K562 (cell line): ENCODE data around the gene GCN1. TPM values are rescaled to one million over a fixed set of nuclear protein-coding genes. Genes with fewer than 3 reads are reported as not detected.

Experiments used
- ATAC-seq: fragments of 200-7000 bp; cut with Tn5 transposase; 3 replicates; pipeline ENCODE4 v1.9.1; 2020; ENCODE audit warnings: moderate library complexity
- BruUV-seq: library from RNA; stranded (reverse); fragments of 400-500 nt; replicated peaks from 2 replicates; lab custom pipeline; 2021; lab: Mats Ljungman, UMichigan
- CTCF ChIA-PET: fragments of 300-600 bp; formaldehyde crosslinking; extraction: SDS; loops from one replicate; lab custom pipeline; 2021; ENCODE audit warnings: low intra/inter-chr PET ratio; lab: Yijun Ruan, JAX
- POLR2A ChIA-PET: fragments of 300-600, 350-650 bp; sonication (Branson Sonifier 250); formaldehyde crosslinking; extraction: SDS; loops from one replicate; lab custom pipeline; 2021; ENCODE audit warnings: antibody characterized with exemption, inconsistent platforms; lab: Yijun Ruan, JAX
- DNase-seq, 4 experiments: peaks; one replicate each; pipeline versions ENCODE4 v3.0.0 to v3.0.0-alpha.2; 2011 to 2018; ENCODE audit warnings: low spot score in 3 of 4, mixed read lengths in 3 of 4; ENCODE audit errors: extremely low read depth in 1 of 4
- FAIRE-seq: peaks from 2 replicates; lab custom pipeline; 2011; peaks lifted over from hg19 to GRCh38; lab: Jason Lieb, UNC
- H2AFZ ChIP-seq: 2 replicates; pipeline ENCODE4 v1.6.0; 2011; ENCODE audit warnings: low read depth, low read length, control low read depth, inconsistent platforms
- H3K27ac ChIP-seq: fragments of 200-600 bp; 3 replicates; pipeline ENCODE4 v1.8.0; 2011; ENCODE audit warnings: low read depth, mild to moderate bottlenecking, control low read depth, inconsistent platforms, low read length, moderate library complexity, mixed read lengths; ENCODE audit errors: extremely low read depth
- H3K27me3 ChIP-seq, 2 experiments: fragments of 300-600 bp in 1 of 2; 2 replicates in 1 of 2; 3 replicates in 1 of 2; pipeline versions ENCODE4 v1.6.0 to v1.8.0; 2011; ENCODE audit warnings: inconsistent platforms in 2 of 2, low read length in 2 of 2, mild to moderate bottlenecking in 1 of 2, mixed read lengths in 1 of 2, moderate library complexity in 1 of 2; ENCODE audit not compliant: control insufficient read depth in 2 of 2, insufficient read depth in 2 of 2
- H3K36me3 ChIP-seq: fragments of 300-600 bp; 3 replicates; pipeline ENCODE4 v1.8.0; 2011; ENCODE audit warnings: mild to moderate bottlenecking, low read length, inconsistent platforms; ENCODE audit not compliant: control insufficient read depth, insufficient read depth
- H3K4me1 ChIP-seq, 2 experiments: fragments of 200-600 bp in 1 of 2; replicated peaks in 1 of 2; 2 replicates in 1 of 2; 3 replicates in 1 of 2; pipeline versions ENCODE4 v1.5.1 to v1.8.0; 2011; ENCODE audit warnings: inconsistent platforms in 2 of 2, low read length in 2 of 2, mild to moderate bottlenecking in 1 of 2, mixed read lengths in 1 of 2, moderate library complexity in 1 of 2; ENCODE audit not compliant: control insufficient read depth in 2 of 2, insufficient read depth in 2 of 2
- H3K4me2 ChIP-seq: 2 replicates; pipeline ENCODE4 v1.6.1; 2011; ENCODE audit warnings: low read length, control low read depth, inconsistent platforms, mixed read lengths; ENCODE audit not compliant: insufficient read depth
- H3K4me3 ChIP-seq: fragments of 200-600 bp; sonication (generic), shearing (Covaris generic); 2 replicates; pipeline ENCODE4 v1.5.1; 2016; ENCODE audit warnings: control low read depth, inconsistent platforms
- H3K79me2 ChIP-seq: fragments of 200-600 bp; 3 replicates; pipeline ENCODE4 v1.8.0; 2011; ENCODE audit warnings: low read length, inconsistent platforms; ENCODE audit not compliant: control insufficient read depth, insufficient read depth
- H3K9ac ChIP-seq, 2 experiments: 2 replicates each; pipeline versions ENCODE4 v1.6.0 to v1.6.1; 2011; ENCODE audit warnings: low read depth in 2 of 2, low read length in 2 of 2, control low read depth in 1 of 2, inconsistent platforms in 1 of 2, mild to moderate bottlenecking in 1 of 2, mixed read lengths in 1 of 2; ENCODE audit not compliant: insufficient read depth in 1 of 2
- H3K9me1 ChIP-seq: one replicate; pipeline ENCODE4 v1.6.0; 2011; ENCODE audit warnings: inconsistent platforms, mild to moderate bottlenecking, low read length, moderate library complexity; ENCODE audit not compliant: control insufficient read depth, insufficient read depth
- H3K9me3 ChIP-seq: replicated peaks from 2 replicates; pipeline ENCODE4 v1.5.1; 2011; ENCODE audit warnings: low read depth, low read length, inconsistent platforms; ENCODE audit not compliant: control insufficient read depth, insufficient read depth
- H4K20me1 ChIP-seq: replicated peaks from 2 replicates; pipeline ENCODE4 v1.6.1; 2011; ENCODE audit warnings: low read length, inconsistent platforms, mixed read lengths; ENCODE audit not compliant: control insufficient read depth, insufficient read depth
- CBX2 ChIP-seq: fragments of 200-600 bp; sonication (generic); IDR thresholded peaks from one replicate; pipeline ENCODE4 v1.6.1; 2012; ENCODE audit warnings: mild to moderate bottlenecking, low read length, inconsistent platforms; ENCODE audit not compliant: insufficient read depth, poor library complexity, severe bottlenecking
- CHD1 ChIP-seq: fragments of 200-600 bp; sonication (generic); IDR thresholded peaks from one replicate; pipeline ENCODE4 v1.6.1; 2012; ENCODE audit warnings: mild to moderate bottlenecking, moderate library complexity, low read length, inconsistent platforms
- DACH1 ChIP-seq: fragments of 450-650 bp; IDR thresholded peaks from 2 replicates; pipeline ENCODE4 v1.6.1; 2018; ENCODE audit not compliant: partially characterized antibody
- EGR1 ChIP-seq: fragments of 450-650 bp; conservative IDR thresholded peaks from 2 replicates; pipeline ENCODE4 v1.6.1; 2017; ENCODE audit warnings: mild to moderate bottlenecking
- ERF ChIP-seq: fragments of 450-650 bp; formaldehyde crosslinking; IDR thresholded peaks from 2 replicates; pipeline ENCODE4 v1.4.0; 2020; ENCODE audit warnings: mild to moderate bottlenecking, mixed read lengths
- ESRRA ChIP-seq: fragments of 450-650 bp; IDR thresholded peaks from 2 replicates; pipeline ENCODE4 v1.6.1; 2014; ENCODE audit warnings: low read depth, mild to moderate bottlenecking, moderate library complexity, borderline replicate concordance
- HNRNPLL ChIP-seq: fragments of 200-400 bp; formaldehyde crosslinking; IDR thresholded peaks from 2 replicates; pipeline ENCODE4 v1.6.1; 2017; ENCODE audit warnings: low read length, low read depth, mild to moderate bottlenecking; ENCODE audit not compliant: poor library complexity, severe bottlenecking
- LCOR ChIP-seq: sonication (generic); formaldehyde crosslinking; IDR thresholded peaks from 2 replicates; pipeline ENCODE4 v1.8.0; 2022; ENCODE audit warnings: mild to moderate bottlenecking, missing genetic modification reagents
- MAZ ChIP-seq, 2 experiments: fragments of 450-650 bp in 1 of 2; sonication (generic) in 1 of 2; formaldehyde crosslinking; IDR thresholded peaks in 1 of 2; conservative IDR thresholded peaks in 1 of 2; 2 replicates each; pipeline versions ENCODE4 v1.4.0 to v1.5.0; 2020; ENCODE audit warnings: mild to moderate bottlenecking in 1 of 2, missing genetic modification reagents in 1 of 2
- NFYB ChIP-seq: IDR thresholded peaks from 2 replicates; pipeline ENCODE4 v1.6.1; 2011; ENCODE audit warnings: mild to moderate bottlenecking, moderate library complexity; ENCODE audit not compliant: insufficient read length; ENCODE audit errors: extremely low read depth
- TAF15 ChIP-seq: fragments of 200-400 bp; formaldehyde crosslinking; IDR thresholded peaks from 2 replicates; pipeline ENCODE4 v1.6.1; 2017; ENCODE audit warnings: mild to moderate bottlenecking, low read depth, low read length, moderate library complexity
- ZEB2 ChIP-seq: fragments of 450-650 bp; IDR thresholded peaks from 2 replicates; pipeline ENCODE4 v1.6.1; 2016
- ZNF12 ChIP-seq: sonication (generic); formaldehyde crosslinking; IDR thresholded peaks from 2 replicates; pipeline ENCODE4 v1.4.0; 2020; ENCODE audit warnings: mild to moderate bottlenecking, missing genetic modification reagents
- WGBS: fragments of 100-300 bp; shearing (Covaris generic); methylation state at CpG from one replicate; pipeline ENCODE4 v1.1.6; 2016; ENCODE audit warnings: low coverage, mixed read lengths; ENCODE audit not compliant: insufficient coverage; ENCODE audit errors: missing lambda C conversion rate; 5-methylcytosine and 5-hydroxymethylcytosine counted together
- in situ Hi-C: fragments of 300-500 bp; cut with MboI; formaldehyde crosslinking; loops from 4 replicates; pipeline ENCODE4 v1.15.0; 2018; ENCODE audit warnings: inconsistent platforms, mixed read lengths
- intact Hi-C: fragments of 100-400 bp; cut with micrococcal nuclease; formaldehyde crosslinking; loops from 2 replicates; pipeline ENCODE4 v1.14.2; 2022
- polyA plus RNA-seq, 8 experiments: library from polyadenylated mRNA; depleted of rRNA in 4 of 8; stranded (reverse) in 5 of 8; unstranded in 3 of 8; fragments of >200 nt; fragmentation: Nextera tagmentation in 2 of 8; fragmentation: Illumina TruSeq in 1 of 8; extraction: Ambion mirVana in 2 of 8; extraction: Trizol in 1 of 8; gene quantifications; 2 replicates each; pipeline versions ENCODE4 v1.2.1 to v1.2.3, GENCODE V29; 2011 to 2014; ENCODE audit warnings: inconsistent platforms in 1 of 8, missing spikeins in 1 of 8
- total RNA-seq, 7 experiments: library from RNA; depleted of rRNA in 6 of 7; stranded (reverse); fragments of >200 nt in 6 of 7; fragmentation: Illumina TruSeq in 2 of 7; extraction: Trizol in 2 of 7; gene quantifications; 2 replicates each; pipeline versions ENCODE4 v1.2.1 to v1.2.3, GENCODE V29; 2011 to 2021; ENCODE audit warnings: low replicate concordance in 1 of 7
- TF ChIP-seq, protein P1 (sequence below): fragments of 200-800 bp; sonication (Bioruptor generic); IDR thresholded peaks from 2 replicates; pipeline ENCODE4 v1.6.1; 2017; ENCODE audit warnings: missing genetic modification characterization, missing compliant biosample characterization
- TF ChIP-seq, protein P2 (sequence below): fragments of 250-450 bp; sonication (Bioruptor Pico); IDR thresholded peaks from 2 replicates; pipeline ENCODE4 v1.5.0; 2021
- TF ChIP-seq, protein P3 (sequence below): fragments of 450-650 bp; IDR thresholded peaks from 2 replicates; pipeline ENCODE4 v1.7.1; 2018; ENCODE audit warnings: mild to moderate bottlenecking, low read depth; ENCODE audit not compliant: partially characterized antibody
- TF ChIP-seq, protein P4 (sequence below): sonication (generic); formaldehyde crosslinking; IDR thresholded peaks from 2 replicates; pipeline ENCODE4 v1.8.1; 2023; ENCODE audit warnings: mild to moderate bottlenecking, missing genetic modification reagents

GCN1 gene
- total and polyA plus RNA-seq, 9 of the 15 experiments (the other 6 are each of a cell fraction or from before 2014, with no cell fraction given), result 11.9 to 190 (median 51.7) TPM

GRCh38 chr12:120141336-120141735 lies 53.2 kb downstream of the GCN1 start:
- POLR2A ChIA-PET, result interaction anchor here (1.0 kb wide), 1 partner anchor 9 kb away, joined by 3 read pairs; no protein-coding TSS in a partner anchor
- H3K27ac ChIP-seq, result no peak overlapping the region
- CTCF ChIA-PET, result no interaction called here
- TF ChIP-seq EGR1 (no peak), ZNF12 (CRISPR knock-in tag) (no peak), ZEB2 (no peak), ERF (CRISPR knock-in tag) (no peak), HNRNPLL (no peak), ESRRA (no peak), DACH1 (no peak), TAF15 (no peak), CHD1 (no peak), MAZ (CRISPR knock-in tag; conservative IDR thresholded peaks at IDR 0.05 in 1 of 2, IDR thresholded peaks at IDR 0.05 in 1 of 2) (no peak), CBX2 (no peak), NFYB (no peak), LCOR (CRISPR knock-in tag) (no peak)
- TF ChIP-seq, protein P1, sequence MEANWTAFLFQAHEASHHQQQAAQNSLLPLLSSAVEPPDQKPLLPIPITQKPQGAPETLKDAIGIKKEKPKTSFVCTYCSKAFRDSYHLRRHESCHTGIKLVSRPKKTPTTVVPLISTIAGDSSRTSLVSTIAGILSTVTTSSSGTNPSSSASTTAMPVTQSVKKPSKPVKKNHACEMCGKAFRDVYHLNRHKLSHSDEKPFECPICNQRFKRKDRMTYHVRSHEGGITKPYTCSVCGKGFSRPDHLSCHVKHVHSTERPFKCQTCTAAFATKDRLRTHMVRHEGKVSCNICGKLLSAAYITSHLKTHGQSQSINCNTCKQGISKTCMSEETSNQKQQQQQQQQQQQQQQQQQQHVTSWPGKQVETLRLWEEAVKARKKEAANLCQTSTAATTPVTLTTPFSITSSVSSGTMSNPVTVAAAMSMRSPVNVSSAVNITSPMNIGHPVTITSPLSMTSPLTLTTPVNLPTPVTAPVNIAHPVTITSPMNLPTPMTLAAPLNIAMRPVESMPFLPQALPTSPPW (CRISPR knock-in tag), result no peak
- TF ChIP-seq, protein P2, sequence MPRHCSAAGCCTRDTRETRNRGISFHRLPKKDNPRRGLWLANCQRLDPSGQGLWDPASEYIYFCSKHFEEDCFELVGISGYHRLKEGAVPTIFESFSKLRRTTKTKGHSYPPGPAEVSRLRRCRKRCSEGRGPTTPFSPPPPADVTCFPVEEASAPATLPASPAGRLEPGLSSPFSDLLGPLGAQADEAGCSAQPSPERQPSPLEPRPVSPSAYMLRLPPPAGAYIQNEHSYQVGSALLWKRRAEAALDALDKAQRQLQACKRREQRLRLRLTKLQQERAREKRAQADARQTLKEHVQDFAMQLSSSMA (CRISPR knock-in tag), result no peak
- TF ChIP-seq, protein P3, sequence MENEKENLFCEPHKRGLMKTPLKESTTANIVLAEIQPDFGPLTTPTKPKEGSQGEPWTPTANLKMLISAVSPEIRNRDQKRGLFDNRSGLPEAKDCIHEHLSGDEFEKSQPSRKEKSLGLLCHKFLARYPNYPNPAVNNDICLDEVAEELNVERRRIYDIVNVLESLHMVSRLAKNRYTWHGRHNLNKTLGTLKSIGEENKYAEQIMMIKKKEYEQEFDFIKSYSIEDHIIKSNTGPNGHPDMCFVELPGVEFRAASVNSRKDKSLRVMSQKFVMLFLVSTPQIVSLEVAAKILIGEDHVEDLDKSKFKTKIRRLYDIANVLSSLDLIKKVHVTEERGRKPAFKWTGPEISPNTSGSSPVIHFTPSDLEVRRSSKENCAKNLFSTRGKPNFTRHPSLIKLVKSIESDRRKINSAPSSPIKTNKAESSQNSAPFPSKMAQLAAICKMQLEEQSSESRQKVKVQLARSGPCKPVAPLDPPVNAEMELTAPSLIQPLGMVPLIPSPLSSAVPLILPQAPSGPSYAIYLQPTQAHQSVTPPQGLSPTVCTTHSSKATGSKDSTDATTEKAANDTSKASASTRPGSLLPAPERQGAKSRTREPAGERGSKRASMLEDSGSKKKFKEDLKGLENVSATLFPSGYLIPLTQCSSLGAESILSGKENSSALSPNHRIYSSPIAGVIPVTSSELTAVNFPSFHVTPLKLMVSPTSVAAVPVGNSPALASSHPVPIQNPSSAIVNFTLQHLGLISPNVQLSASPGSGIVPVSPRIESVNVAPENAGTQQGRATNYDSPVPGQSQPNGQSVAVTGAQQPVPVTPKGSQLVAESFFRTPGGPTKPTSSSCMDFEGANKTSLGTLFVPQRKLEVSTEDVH, result no peak
- TF ChIP-seq, protein P4, sequence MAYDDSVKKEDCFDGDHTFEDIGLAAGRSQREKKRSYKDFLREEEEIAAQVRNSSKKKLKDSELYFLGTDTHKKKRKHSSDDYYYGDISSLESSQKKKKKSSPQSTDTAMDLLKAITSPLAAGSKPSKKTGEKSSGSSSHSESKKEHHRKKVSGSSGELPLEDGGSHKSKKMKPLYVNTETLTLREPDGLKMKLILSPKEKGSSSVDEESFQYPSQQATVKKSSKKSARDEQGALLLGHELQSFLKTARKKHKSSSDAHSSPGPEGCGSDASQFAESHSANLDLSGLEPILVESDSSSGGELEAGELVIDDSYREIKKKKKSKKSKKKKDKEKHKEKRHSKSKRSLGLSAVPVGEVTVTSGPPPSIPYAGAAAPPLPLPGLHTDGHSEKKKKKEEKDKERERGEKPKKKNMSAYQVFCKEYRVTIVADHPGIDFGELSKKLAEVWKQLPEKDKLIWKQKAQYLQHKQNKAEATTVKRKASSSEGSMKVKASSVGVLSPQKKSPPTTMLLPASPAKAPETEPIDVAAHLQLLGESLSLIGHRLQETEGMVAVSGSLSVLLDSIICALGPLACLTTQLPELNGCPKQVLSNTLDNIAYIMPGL (CRISPR knock-in tag), result no peak

More at GRCh38 chr12:120141336-120141735, 53.2 kb downstream of the GCN1 start:
- in situ Hi-C loops, result loop anchor here (5.0 kb wide), 1 partner anchor 46 kb away; no protein-coding TSS in a partner anchor
- Histone ChIP-seq H3K27me3 (no peaks in the 10 kb centered on the region), H3K4me2 (no peak overlapping the region), H3K79me2 (no peaks in the 10 kb centered on the region), H3K4me1 (no peaks in the 10 kb centered on the region), H4K20me1 (no peaks in the 10 kb centered on the region), H3K4me3 (no peak overlapping the region), H2AFZ (no peak overlapping the region), H3K36me3 (peaks cover 95% of the 10 kb centered on the region), H3K9me1 (no peaks in the 10 kb centered on the region), H3K9me3 (no peaks in the 10 kb centered on the region), H3K9ac (no peak overlapping the region)
- intact Hi-C loops, result no loop called here
- no TSS peak for BruUV-seq
- no peak for DNase-seq
- 90% methylated on average over 6 of the region's 6 CpGs for WGBS
- FAIRE-seq, result no peak
- ATAC-seq, result no peak
